ENCODE results near the gene EHBP1L1. TPM values are rescaled to one million over a fixed set of nuclear protein-coding genes. Genes with fewer than 3 reads are reported as not detected.

Gene EHBP1L1
- total RNA-seq, 1 donor from 2014 or later = 31.6 TPM

GRCh38 chr11:65607614-65608426 lies 32.0 kb downstream of the EHBP1L1 start:
- FAIRE-seq = no peak
- TF ChIP-seq, protein P1, sequence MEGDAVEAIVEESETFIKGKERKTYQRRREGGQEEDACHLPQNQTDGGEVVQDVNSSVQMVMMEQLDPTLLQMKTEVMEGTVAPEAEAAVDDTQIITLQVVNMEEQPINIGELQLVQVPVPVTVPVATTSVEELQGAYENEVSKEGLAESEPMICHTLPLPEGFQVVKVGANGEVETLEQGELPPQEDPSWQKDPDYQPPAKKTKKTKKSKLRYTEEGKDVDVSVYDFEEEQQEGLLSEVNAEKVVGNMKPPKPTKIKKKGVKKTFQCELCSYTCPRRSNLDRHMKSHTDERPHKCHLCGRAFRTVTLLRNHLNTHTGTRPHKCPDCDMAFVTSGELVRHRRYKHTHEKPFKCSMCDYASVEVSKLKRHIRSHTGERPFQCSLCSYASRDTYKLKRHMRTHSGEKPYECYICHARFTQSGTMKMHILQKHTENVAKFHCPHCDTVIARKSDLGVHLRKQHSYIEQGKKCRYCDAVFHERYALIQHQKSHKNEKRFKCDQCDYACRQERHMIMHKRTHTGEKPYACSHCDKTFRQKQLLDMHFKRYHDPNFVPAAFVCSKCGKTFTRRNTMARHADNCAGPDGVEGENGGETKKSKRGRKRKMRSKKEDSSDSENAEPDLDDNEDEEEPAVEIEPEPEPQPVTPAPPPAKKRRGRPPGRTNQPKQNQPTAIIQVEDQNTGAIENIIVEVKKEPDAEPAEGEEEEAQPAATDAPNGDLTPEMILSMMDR (IDR thresholded peaks at IDR 0.05; ENCODE audit: insufficient read depth, low read length, severe bottlenecking) = no peak
- DNase-seq (ENCODE audit: low read depth) = no peak
- Histone ChIP-seq H3K4me3 (ENCODE audit: low read depth, low read length) (no peak overlapping the region), H3K27me3 (ENCODE audit: control insufficient read depth, insufficient read depth, low read length) (no peaks in the 10 kb centered on the region), H3K36me3 (ENCODE audit: control insufficient read depth, insufficient read depth, low read length) (peaks cover 27% of the 10 kb centered on the region)

- FAIRE-seq = no peak
- Histone ChIP-seq H3K36me3 (ENCODE audit: control insufficient read depth, insufficient read depth, low read length) (peaks cover 26% of the 10 kb centered on the region), H3K27me3 (ENCODE audit: control insufficient read depth, insufficient read depth, low read length) (no peaks in the 10 kb centered on the region), H3K4me3 (ENCODE audit: low read depth, low read length) (no peak overlapping the region)
- TF ChIP-seq, protein P1 (IDR thresholded peaks at IDR 0.05; ENCODE audit: insufficient read depth, low read length, severe bottlenecking) = no peak
- no peak for DNase-seq (ENCODE audit: low read depth)
Measured at GRCh38 chr11:65609229-65609628, 33.4 kb downstream of the EHBP1L1 start.

DNA sequence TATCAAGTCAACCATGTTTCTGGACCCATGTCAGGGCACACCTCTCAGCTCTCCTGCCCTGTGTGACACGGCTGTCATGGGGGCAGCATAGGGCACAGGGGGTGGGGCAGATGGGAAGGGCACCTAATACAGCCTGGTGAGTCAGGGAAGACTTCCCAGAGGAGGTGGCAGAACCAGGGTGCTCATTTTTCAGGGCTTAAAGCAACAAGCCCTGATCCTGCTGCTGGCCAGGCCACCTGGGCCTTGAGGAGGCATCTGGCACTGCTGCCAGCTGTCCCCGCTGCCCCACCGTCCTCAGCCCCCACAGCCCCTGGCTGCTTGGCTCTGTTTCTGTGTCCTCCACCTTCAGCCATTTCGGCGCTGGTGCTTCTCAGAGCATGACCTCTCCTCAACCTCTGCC lies 33.8 kb downstream of the EHBP1L1 start:
- TF ChIP-seq, protein P1 (IDR thresholded peaks at IDR 0.05; ENCODE audit: insufficient read depth, low read length, severe bottlenecking) = no peak
- DNase-seq (ENCODE audit: low read depth) (no peak), FAIRE-seq (peak; percentile 50)
- no peak overlapping the region for H3K4me3 ChIP-seq (ENCODE audit: low read depth, low read length)
- peaks cover 22% of the 10 kb centered on the region for H3K36me3 ChIP-seq (ENCODE audit: control insufficient read depth, insufficient read depth, low read length)
- H3K27me3 ChIP-seq (ENCODE audit: control insufficient read depth, insufficient read depth, low read length) = no peaks in the 10 kb centered on the region

DNA sequence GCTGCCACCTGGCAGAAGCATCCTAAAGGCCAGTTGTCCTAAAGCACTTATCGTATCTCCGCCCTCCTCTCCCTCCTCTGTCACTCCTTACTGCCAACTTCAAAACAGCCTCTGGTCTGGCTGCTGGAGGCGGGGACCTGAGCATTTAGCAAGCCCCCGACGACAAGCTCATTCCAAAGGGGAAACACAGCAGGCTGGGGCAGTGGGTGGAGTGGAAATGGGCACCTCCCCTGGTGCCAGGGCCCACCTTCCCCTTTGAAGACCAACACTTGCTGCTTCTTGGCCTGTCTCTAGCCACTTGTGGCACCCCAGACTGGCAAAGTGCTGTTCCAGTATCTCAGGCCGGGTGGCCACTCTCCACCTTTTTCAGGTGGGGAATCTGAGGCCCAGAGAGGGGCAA lies 34.6 kb downstream of the EHBP1L1 start:
- H3K4me3 ChIP-seq (ENCODE audit: low read depth, low read length) = no peak overlapping the region
- no peak for DNase-seq (ENCODE audit: low read depth)
- TF ChIP-seq, protein P1 (IDR thresholded peaks at IDR 0.05; ENCODE audit: insufficient read depth, low read length, severe bottlenecking) = no peak
- no peaks in the 10 kb centered on the region for H3K27me3 ChIP-seq (ENCODE audit: control insufficient read depth, insufficient read depth, low read length)
- peak; percentile 7 for FAIRE-seq
- peaks cover 16% of the 10 kb centered on the region for H3K36me3 ChIP-seq (ENCODE audit: control insufficient read depth, insufficient read depth, low read length)

GRCh38 chr11:65611028-65611757 lies 35.3 kb downstream of the EHBP1L1 start:
- no peak overlapping the region for H3K4me3 ChIP-seq (ENCODE audit: low read depth, low read length)
- FAIRE-seq = no peak
- H3K27me3 ChIP-seq (ENCODE audit: control insufficient read depth, insufficient read depth, low read length) = no peaks in the 10 kb centered on the region
- H3K36me3 ChIP-seq (ENCODE audit: control insufficient read depth, insufficient read depth, low read length) = peaks cover 10% of the 10 kb centered on the region
- TF ChIP-seq, protein P1 (IDR thresholded peaks at IDR 0.05; ENCODE audit: insufficient read depth, low read length, severe bottlenecking) = no peak
- DNase-seq (ENCODE audit: low read depth) = no peak
